ENCODE data around the gene ACVR1. TPM values are rescaled to one million over a fixed set of nuclear protein-coding genes. Genes with fewer than 3 reads are reported as not detected.

The ACVR1 gene
- total RNA-seq, 2 donors from 2014 or later: 22.7 to 27.5 TPM

- Mint-ChIP-seq H3K36me3 (ENCODE audit: low read depth) (peaks cover 78% of the 10 kb centered on the region), H3K27me3 (no peaks in the 10 kb centered on the region), H3K4me3 (no peak overlapping the region), H3K27ac (peak overlapping the region; percentile 44), H3K9me3 (no peaks in the 10 kb centered on the region), H3K4me1 (peaks cover 30% of the 10 kb centered on the region)
- ATAC-seq (replicated peaks): no peak
Measured at GRCh38 chr2:157853211-157853610, 22.9 kb downstream of the ACVR1 start.

GRCh38 chr2:157849591-157849990, 26.5 kb downstream of the ACVR1 start:
- no peaks in the 10 kb centered on the region for H3K9me3 Mint-ChIP-seq
- no peak overlapping the region for H3K4me3 Mint-ChIP-seq
- H3K27ac Mint-ChIP-seq: peak overlapping the region; percentile 20
- no peak for ATAC-seq (replicated peaks)
- H3K36me3 Mint-ChIP-seq (ENCODE audit: low read depth): peaks cover 76% of the 10 kb centered on the region
- H3K27me3 Mint-ChIP-seq: no peaks in the 10 kb centered on the region
- H3K4me1 Mint-ChIP-seq: peaks cover 28% of the 10 kb centered on the region

GRCh38 chr2:157848213-157848612, 27.9 kb downstream of the ACVR1 start:
- Mint-ChIP-seq H3K27me3 (no peaks in the 10 kb centered on the region), H3K4me1 (peaks cover 22% of the 10 kb centered on the region)
- ATAC-seq (replicated peaks): no peak

GRCh38 chr2:157845081-157845480, 31.0 kb downstream of the ACVR1 start:
- Mint-ChIP-seq H3K36me3 (ENCODE audit: low read depth) (peaks cover 44% of the 10 kb centered on the region), H3K4me1 (peaks cover 20% of the 10 kb centered on the region), H3K27ac (no peak overlapping the region), H3K27me3 (no peaks in the 10 kb centered on the region), H3K4me3 (no peak overlapping the region), H3K9me3 (no peaks in the 10 kb centered on the region)
- no peak for ATAC-seq (replicated peaks)

More at GRCh38 chr2:157848213-157848612, 27.9 kb downstream of the ACVR1 start:
- Mint-ChIP-seq H3K9me3 (no peaks in the 10 kb centered on the region), H3K4me3 (no peak overlapping the region), H3K27ac (no peak overlapping the region), H3K36me3 (ENCODE audit: low read depth) (peaks cover 67% of the 10 kb centered on the region)

GRCh38 chr2:157843935-157844334, 32.2 kb downstream of the ACVR1 start:
- no peak for ATAC-seq (replicated peaks)
- H3K27me3 Mint-ChIP-seq: no peaks in the 10 kb centered on the region
- H3K27ac Mint-ChIP-seq: no peak overlapping the region
- H3K36me3 Mint-ChIP-seq (ENCODE audit: low read depth): peaks cover 47% of the 10 kb centered on the region
- no peak overlapping the region for H3K4me3 Mint-ChIP-seq
- H3K9me3 Mint-ChIP-seq: no peaks in the 10 kb centered on the region
- H3K4me1 Mint-ChIP-seq: peaks cover 26% of the 10 kb centered on the region

DNA sequence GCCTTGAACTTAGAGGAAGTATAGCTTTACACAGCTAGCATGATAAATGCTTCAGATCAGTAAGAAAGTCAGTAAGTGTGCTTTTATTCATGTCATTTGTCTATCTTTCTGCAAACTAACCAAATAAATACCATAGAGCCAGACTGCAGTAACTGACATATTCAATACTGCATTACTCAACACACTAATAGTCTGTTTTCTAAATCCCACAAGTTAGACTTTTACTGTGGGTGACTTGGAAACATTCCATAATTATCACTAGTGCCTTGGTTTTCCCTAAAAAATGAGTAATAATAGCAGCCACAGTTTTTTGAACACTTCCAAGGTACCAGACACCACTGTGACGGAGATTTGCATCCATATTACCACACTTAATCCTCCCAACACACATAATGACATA, 33.0 kb downstream of the ACVR1 start:
- Mint-ChIP-seq H3K27ac (no peak overlapping the region), H3K9me3 (no peaks in the 10 kb centered on the region), H3K36me3 (ENCODE audit: low read depth) (peaks cover 38% of the 10 kb centered on the region), H3K4me3 (no peak overlapping the region), H3K4me1 (peaks cover 31% of the 10 kb centered on the region), H3K27me3 (no peaks in the 10 kb centered on the region)
- no peak for ATAC-seq (replicated peaks)

DNA sequence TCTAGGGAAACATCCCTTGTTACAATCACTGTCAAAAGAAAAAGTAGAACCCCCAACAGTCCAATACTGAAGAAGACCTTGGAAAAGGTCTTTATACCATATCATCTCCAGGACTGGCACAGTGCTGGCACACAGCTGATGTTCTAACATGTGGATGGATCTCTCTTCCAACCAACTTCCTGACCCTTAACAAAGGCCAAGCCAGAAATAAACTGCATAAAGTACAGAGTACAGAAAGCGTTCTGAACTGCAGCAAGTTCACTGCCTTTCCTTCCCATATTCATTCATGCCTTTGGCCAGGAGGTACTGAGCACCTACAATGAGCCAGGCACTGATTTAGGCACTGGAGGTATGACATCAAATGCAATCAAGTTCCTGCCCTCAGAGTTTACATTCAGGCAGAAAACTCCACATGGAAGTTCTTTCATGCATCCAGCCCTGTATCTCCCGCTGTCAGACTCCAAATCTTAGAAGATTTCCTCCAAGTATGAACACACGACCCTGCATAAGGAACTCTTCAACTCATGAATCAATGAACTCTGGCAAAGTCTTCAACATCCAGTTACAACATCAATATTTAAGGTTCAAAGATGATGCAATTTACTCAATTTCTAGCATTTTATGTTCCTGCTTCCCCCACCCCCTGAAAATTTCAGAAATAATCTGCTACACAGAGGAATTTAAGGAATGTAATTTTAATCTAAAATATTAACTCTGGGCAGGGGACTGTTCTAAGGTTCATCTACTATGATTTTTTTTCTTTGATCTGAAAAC, 33.8 kb downstream of the ACVR1 start:
- H3K4me3 Mint-ChIP-seq: no peak overlapping the region
- no peaks in the 10 kb centered on the region for H3K27me3 Mint-ChIP-seq
- no peaks in the 10 kb centered on the region for H3K9me3 Mint-ChIP-seq
- H3K4me1 Mint-ChIP-seq: peaks cover 36% of the 10 kb centered on the region
- ATAC-seq (replicated peaks): no peak
- H3K27ac Mint-ChIP-seq: no peak overlapping the region
- H3K36me3 Mint-ChIP-seq (ENCODE audit: low read depth): peaks cover 32% of the 10 kb centered on the region

DNA sequence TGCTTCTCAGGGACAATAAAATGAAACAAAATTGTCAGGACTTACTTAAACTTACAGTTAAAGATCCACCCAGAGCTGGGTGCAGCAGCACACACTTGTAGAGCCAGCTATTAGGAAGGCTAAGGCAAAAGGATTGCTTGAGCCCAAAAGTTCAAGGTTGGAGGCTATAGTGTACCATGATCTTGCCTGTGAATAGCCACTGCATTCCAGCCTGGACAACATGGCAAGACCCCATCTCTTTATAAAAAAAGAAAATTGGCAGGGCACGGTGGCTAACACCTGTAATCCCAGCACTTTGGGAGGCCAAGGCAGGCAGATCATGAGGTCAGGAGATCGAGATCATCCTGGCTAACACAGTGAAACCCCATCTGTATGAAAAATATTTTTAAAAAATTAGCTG, 34.6 kb downstream of the ACVR1 start:
- Mint-ChIP-seq H3K9me3 (no peaks in the 10 kb centered on the region), H3K27ac (peak overlapping the region; percentile 36), H3K27me3 (no peaks in the 10 kb centered on the region), H3K4me1 (peaks cover 34% of the 10 kb centered on the region), H3K36me3 (ENCODE audit: low read depth) (peaks cover 32% of the 10 kb centered on the region), H3K4me3 (no peak overlapping the region)
- no peak for ATAC-seq (replicated peaks)

DNA sequence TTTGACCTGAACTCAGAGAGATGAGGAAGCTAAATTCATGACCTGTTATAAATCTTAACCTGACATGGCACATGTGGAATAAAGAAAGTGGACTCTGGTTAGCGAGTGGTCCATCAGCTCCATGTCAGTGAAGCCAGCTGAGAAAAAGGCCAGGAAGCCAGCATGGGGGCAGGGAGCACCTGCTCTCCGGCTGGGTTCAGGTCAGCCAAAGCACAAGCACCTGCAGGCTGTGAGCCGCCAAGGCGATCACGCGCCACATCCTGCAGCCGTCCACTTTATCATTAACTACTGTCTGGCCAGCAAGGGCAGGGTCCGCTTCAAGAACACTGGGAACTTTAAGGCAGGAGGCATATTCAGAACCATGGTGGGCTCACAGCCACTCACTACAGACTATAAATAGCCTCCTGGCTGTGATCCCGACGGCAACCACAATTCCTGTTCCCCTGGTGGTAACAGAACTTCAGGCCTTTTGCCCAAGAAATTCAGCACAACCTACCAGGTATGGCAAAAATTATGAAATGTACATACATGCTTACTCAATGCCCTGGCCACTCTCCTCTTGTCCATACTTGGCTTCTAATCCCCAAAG, 35.5 kb downstream of the ACVR1 start:
- H3K27ac Mint-ChIP-seq: peak overlapping the region; percentile 36
- peaks cover 32% of the 10 kb centered on the region for H3K36me3 Mint-ChIP-seq (ENCODE audit: low read depth)
- peaks cover 35% of the 10 kb centered on the region for H3K4me1 Mint-ChIP-seq
- no peak overlapping the region for H3K4me3 Mint-ChIP-seq
- H3K9me3 Mint-ChIP-seq: no peaks in the 10 kb centered on the region
- no peaks in the 10 kb centered on the region for H3K27me3 Mint-ChIP-seq
- no peak for ATAC-seq (replicated peaks)

DNA sequence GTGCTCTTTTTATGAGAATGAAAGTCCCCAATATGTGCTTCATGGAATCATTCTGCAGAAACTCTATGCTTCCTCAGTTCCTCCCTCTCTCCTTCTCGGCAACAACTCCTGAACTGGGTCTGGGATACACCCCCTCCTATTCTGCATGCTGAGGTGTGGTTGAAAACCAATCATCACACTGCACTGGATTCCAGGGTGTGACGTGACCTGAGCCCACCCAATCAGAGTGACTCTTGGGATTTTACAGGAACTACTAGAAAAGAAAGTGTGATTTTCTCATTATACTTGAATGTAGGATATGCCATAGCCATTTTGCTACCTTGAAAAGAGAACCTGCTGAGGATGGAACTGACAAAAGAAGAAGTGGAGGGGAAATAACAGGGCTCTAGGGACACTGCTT, 36.3 kb downstream of the ACVR1 start:
- Mint-ChIP-seq H3K4me1 (peaks cover 28% of the 10 kb centered on the region), H3K36me3 (ENCODE audit: low read depth) (peaks cover 32% of the 10 kb centered on the region), H3K4me3 (no peak overlapping the region), H3K27ac (no peak overlapping the region), H3K27me3 (no peaks in the 10 kb centered on the region), H3K9me3 (no peaks in the 10 kb centered on the region)
- ATAC-seq (replicated peaks): no peak

DNA sequence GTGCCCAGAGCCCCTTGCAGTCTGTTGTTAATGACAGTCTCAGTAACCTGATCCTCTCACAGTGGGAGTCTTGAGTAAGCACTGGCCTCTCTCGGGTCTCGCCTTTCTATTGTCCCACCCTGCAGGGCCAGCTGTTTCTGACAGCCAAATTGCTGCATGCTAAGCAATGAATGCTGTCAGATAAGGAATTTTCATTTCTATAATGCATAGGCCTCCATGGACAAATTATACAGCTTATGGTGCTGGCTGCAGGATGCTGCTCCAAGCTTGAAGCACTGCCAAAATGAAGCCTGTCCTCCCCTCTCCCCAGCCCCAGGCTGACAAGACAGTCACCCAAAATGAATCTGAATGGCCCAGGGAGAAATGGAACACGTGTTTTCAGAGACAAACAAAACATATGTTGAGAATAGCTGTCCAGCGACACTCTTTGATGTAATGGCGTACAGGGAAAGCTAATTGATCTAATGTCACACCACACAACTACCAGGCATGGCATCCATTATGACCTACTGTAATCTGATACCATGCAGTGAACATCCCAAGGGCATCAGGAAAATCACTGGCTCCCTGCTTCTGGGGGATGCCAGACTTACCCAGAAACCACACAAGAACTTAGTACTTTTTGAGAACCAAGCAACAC, 36.8 kb downstream of the ACVR1 start:
- Mint-ChIP-seq H3K4me3 (no peak overlapping the region), H3K27ac (peak overlapping the region; percentile 70), H3K27me3 (no peaks in the 10 kb centered on the region), H3K9me3 (no peaks in the 10 kb centered on the region), H3K4me1 (peaks cover 28% of the 10 kb centered on the region), H3K36me3 (ENCODE audit: low read depth) (peaks cover 32% of the 10 kb centered on the region)
- ATAC-seq (replicated peaks): no peak

- Mint-ChIP-seq H3K36me3 (ENCODE audit: low read depth) (peaks cover 32% of the 10 kb centered on the region), H3K27ac (peak overlapping the region; percentile 70), H3K9me3 (no peaks in the 10 kb centered on the region), H3K4me3 (peak overlapping the region; percentile 13), H3K27me3 (no peaks in the 10 kb centered on the region), H3K4me1 (peaks cover 27% of the 10 kb centered on the region)
- peak; percentile 84 for ATAC-seq (replicated peaks)
Measured at GRCh38 chr2:157838442-157839161, 37.5 kb downstream of the ACVR1 start.

DNA sequence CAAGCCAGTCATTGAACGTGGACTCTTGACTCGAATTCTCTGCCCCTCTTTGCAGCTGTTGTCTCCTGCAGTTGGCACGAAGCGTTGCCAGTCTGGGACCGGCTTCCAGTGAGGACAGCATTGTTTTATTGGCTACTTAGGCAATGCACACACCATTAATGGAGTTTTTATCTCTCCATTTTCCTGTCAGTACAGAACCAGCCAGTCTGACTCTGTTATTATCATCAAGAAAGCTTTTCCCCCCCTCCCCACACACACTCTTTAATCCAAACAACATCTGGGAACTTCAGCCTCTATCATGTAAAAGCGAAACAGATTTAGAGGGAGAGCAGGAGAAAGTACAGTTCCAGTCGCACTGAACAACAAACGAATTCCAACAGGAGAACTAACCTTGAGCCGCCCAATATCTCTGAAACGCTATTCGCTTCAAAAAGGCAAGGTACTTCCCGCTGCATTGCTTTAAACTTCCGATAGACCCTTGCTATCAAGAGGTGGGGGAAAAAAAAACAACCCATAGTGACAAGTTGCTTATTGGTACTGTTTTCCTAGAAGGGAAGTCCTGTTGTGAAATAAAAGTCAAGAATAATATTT, 38.2 kb downstream of the ACVR1 start:
- H3K4me3 Mint-ChIP-seq: no peak overlapping the region
- no peaks in the 10 kb centered on the region for H3K27me3 Mint-ChIP-seq
- no peak for ATAC-seq (replicated peaks)
- H3K9me3 Mint-ChIP-seq: no peaks in the 10 kb centered on the region
- H3K4me1 Mint-ChIP-seq: peaks cover 22% of the 10 kb centered on the region
- peaks cover 32% of the 10 kb centered on the region for H3K36me3 Mint-ChIP-seq (ENCODE audit: low read depth)
- H3K27ac Mint-ChIP-seq: peak overlapping the region; percentile 70

DNA sequence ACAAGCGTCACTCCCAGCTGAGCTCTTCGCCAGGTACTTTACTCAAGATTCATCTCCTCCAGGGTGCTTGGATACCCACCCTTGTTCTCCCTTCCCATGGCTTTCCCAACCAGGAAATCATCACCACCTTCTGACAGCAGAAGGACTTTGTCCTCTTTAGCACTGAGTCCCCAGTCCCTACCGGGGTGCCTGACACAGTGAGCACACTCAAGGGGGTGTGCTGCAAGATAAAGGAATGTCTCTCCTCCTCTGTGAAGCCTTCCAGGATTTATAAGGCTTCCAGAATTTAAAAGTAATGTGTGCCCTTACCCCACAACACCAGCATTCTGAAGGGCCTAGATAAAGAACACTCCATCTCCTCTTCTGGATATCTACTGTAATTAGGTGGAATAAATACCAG, 39.6 kb downstream of the ACVR1 start:
- Mint-ChIP-seq H3K27ac (peak overlapping the region; percentile 52), H3K36me3 (ENCODE audit: low read depth) (peaks cover 32% of the 10 kb centered on the region), H3K9me3 (no peaks in the 10 kb centered on the region), H3K27me3 (no peaks in the 10 kb centered on the region), H3K4me3 (no peak overlapping the region), H3K4me1 (peaks cover 28% of the 10 kb centered on the region)
- ATAC-seq (replicated peaks): no peak

All from activated T-helper 17 cell treated with anti-CD3 and anti-CD28 coated beads, Interleukin-2, amount 50 U/mL, for 72 hours (primary cell).